Mammary epithelial cell (primary cell): ENCODE data around the gene HOMER2.

Source experiments
- CTCF ChIP-seq, 2 donors: IDR thresholded peaks in 1 of 2; conservative IDR thresholded peaks in 1 of 2; 2 replicates each; pipeline ENCODE4 v1.5.1; 2011 to 2012; ENCODE audit warnings: inconsistent platforms in 2 of 2, low read length in 2 of 2, mild to moderate bottlenecking in 2 of 2, control low read depth in 1 of 2, low read depth in 1 of 2; ENCODE audit not compliant: insufficient read depth in 1 of 2; ENCODE audit errors: extremely low read depth in 1 of 2
- EZH2 ChIP-seq: IDR thresholded peaks from 2 replicates; pipeline ENCODE4 v1.6.1; 2012; ENCODE audit warnings: low read length, inconsistent platforms, borderline replicate concordance

- no peak for TF ChIP-seq EZH2
- no peak for TF ChIP-seq CTCF (conservative IDR thresholded peaks at IDR 0.05 in 1 of 2, IDR thresholded peaks at IDR 0.05 in 1 of 2; ENCODE audit: extremely low read depth in 1 of 2, insufficient read depth in 1 of 2, low read depth in 1 of 2, low read length in 2 of 2)
Measured at GRCh38 chr15:82870727-82871320, 81.7 kb downstream of the HOMER2 start.
